Measurements from ENCODE around the gene IQCB1.
"Not testable (repeated sequence)": the region's sequence is repeated elsewhere in the genome, so short reads cannot be mapped to it uniquely, and the experiment has no call there.

The IQCB1 gene

DNA sequence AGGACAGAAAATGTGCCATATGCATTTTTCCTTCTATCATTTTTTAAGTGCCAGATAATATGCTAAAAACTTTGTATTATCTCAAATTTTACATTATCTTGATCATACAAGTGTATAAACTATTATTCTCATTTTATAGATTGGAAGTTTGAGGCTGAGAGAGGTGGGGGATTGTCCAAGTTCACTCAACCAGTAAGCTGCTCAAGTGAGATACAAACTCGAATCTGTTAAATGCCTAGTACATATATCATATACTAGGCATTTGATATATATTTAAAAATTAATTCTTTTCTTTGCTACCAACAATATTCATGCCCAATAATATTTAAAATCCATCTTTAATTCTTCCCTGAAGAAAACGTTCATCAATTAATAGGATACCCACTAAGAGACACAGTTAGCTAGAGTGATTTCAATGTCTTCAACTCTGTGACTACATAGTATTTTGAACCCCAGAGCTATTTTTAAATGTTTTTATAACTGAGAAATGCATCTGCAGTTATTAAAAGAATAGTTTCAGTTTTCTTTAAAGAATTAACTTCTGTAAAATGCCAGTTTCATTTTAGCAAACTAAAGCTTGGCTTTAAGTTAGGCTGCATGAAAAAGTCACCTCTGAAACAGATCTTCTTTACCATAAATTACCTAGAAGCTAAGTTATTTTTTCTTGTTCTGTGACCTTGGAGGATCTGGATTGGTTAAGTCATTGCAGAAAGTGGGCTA, 40.4 kb downstream of the IQCB1 start:
- no peak for DNase-seq (ENCODE audit: low read depth)
- H3K4me3 ChIP-seq (ENCODE audit: low read depth, low read length): no peak overlapping the region
- in situ Hi-C loops (cut with HindIII; ENCODE audit: low sequenced_read_pairs): no loop called here
- TF ChIP-seq, protein P1, sequence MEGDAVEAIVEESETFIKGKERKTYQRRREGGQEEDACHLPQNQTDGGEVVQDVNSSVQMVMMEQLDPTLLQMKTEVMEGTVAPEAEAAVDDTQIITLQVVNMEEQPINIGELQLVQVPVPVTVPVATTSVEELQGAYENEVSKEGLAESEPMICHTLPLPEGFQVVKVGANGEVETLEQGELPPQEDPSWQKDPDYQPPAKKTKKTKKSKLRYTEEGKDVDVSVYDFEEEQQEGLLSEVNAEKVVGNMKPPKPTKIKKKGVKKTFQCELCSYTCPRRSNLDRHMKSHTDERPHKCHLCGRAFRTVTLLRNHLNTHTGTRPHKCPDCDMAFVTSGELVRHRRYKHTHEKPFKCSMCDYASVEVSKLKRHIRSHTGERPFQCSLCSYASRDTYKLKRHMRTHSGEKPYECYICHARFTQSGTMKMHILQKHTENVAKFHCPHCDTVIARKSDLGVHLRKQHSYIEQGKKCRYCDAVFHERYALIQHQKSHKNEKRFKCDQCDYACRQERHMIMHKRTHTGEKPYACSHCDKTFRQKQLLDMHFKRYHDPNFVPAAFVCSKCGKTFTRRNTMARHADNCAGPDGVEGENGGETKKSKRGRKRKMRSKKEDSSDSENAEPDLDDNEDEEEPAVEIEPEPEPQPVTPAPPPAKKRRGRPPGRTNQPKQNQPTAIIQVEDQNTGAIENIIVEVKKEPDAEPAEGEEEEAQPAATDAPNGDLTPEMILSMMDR (IDR thresholded peaks at IDR 0.05; ENCODE audit: low read depth, low read length, missing control alignments): no peak

GRCh38 chr3:121793078-121793477, 41.8 kb downstream of the IQCB1 start:
- no peak for DNase-seq (ENCODE audit: low read depth)
- in situ Hi-C loops (cut with HindIII; ENCODE audit: low sequenced_read_pairs): no loop called here
- H3K4me3 ChIP-seq (ENCODE audit: low read depth, low read length): no peak overlapping the region
- TF ChIP-seq, protein P1 (IDR thresholded peaks at IDR 0.05; ENCODE audit: low read depth, low read length, missing control alignments): no peak

- DNase-seq (ENCODE audit: low read depth): no peak
- TF ChIP-seq, protein P1 (IDR thresholded peaks at IDR 0.05; ENCODE audit: low read depth, low read length, missing control alignments): no peak
- no peak overlapping the region for H3K4me3 ChIP-seq (ENCODE audit: low read depth, low read length)
- in situ Hi-C loops (cut with HindIII; ENCODE audit: low sequenced_read_pairs): no loop called here
Measured at GRCh38 chr3:121786485-121786884, 48.4 kb downstream of the IQCB1 start.

GRCh38 chr3:121782784-121783183, 52.1 kb downstream of the IQCB1 start:
- H3K4me3 ChIP-seq (ENCODE audit: low read depth, low read length); in situ Hi-C loops (cut with HindIII; ENCODE audit: low sequenced_read_pairs); DNase-seq (ENCODE audit: low read depth): not testable (repeated sequence)

DNA sequence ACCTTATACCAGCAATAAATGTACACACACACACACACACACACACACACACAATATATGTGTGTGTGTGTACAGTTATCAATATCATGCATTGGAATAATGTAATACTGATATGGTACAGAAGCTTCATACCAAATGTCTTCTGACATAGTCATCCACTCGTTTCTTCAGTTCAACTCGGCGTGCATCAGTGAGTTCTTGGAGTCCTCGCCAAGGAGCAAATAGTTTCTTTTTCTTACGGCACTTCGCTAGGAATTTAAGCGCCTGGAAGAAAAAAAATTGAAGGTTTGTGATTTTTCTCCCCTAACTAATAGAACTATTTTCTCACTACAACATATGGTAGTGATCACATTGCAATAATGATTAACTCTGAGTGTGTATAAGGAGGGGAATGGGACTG, 53.2 kb downstream of the IQCB1 start:
- no peak for DNase-seq (ENCODE audit: low read depth)
- TF ChIP-seq, protein P1 (IDR thresholded peaks at IDR 0.05; ENCODE audit: low read depth, low read length, missing control alignments): no peak
- in situ Hi-C loops (cut with HindIII; ENCODE audit: low sequenced_read_pairs): no loop called here
- H3K4me3 ChIP-seq (ENCODE audit: low read depth, low read length): no peak overlapping the region

DNA sequence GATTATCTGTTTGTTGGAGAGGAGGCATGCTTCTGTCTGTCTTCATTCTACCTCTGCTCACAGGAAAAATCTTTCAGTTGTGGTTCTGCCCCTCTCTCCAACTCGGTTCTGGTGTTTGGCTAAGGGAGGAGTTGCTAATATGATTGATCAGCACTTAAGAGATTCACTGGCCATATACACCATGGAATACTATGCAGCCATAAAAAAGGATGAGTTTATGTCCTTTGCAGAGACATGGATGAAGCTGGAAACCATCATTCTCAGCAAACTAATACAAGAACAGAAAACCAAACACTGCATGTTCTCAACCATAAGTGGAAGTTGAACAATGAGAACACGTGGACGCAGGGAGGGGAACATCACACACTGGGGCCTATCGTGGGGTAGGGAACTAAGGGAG, 59.8 kb downstream of the IQCB1 start:
- DNase-seq (ENCODE audit: low read depth); H3K4me3 ChIP-seq (ENCODE audit: low read depth, low read length); in situ Hi-C loops (cut with HindIII; ENCODE audit: low sequenced_read_pairs): not testable (repeated sequence)

DNA sequence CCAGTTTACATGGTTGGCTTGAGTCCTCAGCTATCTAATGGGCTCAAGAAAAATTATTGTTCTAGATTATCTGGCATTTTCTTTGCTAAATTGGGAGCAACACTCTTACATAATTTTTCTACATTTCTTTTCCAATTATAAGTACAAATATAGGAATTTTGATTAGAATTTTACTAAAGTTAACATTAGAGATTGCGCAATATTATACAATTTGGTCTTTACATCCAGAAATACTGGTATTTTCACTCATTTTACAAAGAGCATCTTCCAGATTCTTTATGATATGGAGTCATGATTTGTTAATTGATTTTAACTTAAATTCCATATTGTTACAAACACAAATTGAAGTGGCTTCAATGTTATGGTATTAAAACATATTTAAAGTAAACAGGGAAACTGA, 65.6 kb downstream of the IQCB1 start:
- DNase-seq (ENCODE audit: low read depth): no peak
- in situ Hi-C loops (cut with HindIII; ENCODE audit: low sequenced_read_pairs): no loop called here
- no peak overlapping the region for H3K4me3 ChIP-seq (ENCODE audit: low read depth, low read length)
- TF ChIP-seq, protein P1 (IDR thresholded peaks at IDR 0.05; ENCODE audit: low read depth, low read length, missing control alignments): no peak

GRCh38 chr3:121768452-121768851, 66.4 kb downstream of the IQCB1 start:
- in situ Hi-C loops (cut with HindIII; ENCODE audit: low sequenced_read_pairs): no loop called here
- H3K4me3 ChIP-seq (ENCODE audit: low read depth, low read length): no peak overlapping the region
- TF ChIP-seq, protein P1 (IDR thresholded peaks at IDR 0.05; ENCODE audit: low read depth, low read length, missing control alignments): no peak
- DNase-seq (ENCODE audit: low read depth): no peak

Measured in astrocyte of the cerebellum (primary cell).